SH-SY5Y (cell line): Measurements from ENCODE around the gene SPEM3.

Experiments
- GATA2 ChIP-seq: IDR thresholded peaks from 2 replicates; pipeline ENCODE4 v1.6.1; 2011; ENCODE audit warnings: mild to moderate bottlenecking, low read depth, low read length
- GATA3 ChIP-seq: IDR thresholded peaks from 2 replicates; pipeline ENCODE4 v1.6.1; 2011; ENCODE audit warnings: low read depth, mild to moderate bottlenecking, low read length, moderate library complexity

DNA sequence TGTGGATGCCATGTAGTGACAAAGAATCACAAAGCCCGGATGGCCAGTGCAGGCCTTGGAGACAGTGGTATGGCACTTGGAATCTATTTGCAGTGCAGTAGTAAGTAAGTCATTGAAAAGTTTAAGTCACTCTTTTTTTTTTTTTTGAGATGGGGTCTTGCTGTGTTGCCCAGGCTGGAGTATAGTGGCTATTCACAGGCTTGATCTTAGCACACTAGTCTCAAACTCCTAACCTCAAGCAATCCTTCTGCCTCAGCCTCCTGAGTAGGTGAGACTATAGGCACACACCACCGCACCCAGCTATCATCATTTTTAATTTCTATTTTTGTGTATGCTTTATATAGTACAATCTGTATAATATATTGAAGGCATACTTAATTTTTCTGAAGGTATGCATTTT is 30.0 kb upstream of the SPEM3 start:
- no peak for TF ChIP-seq GATA2
- TF ChIP-seq GATA3: no peak
